HG03108 (cell line): ENCODE results near the gene VAC14.
"Not testable (repeated sequence)": the region's sequence is repeated elsewhere in the genome, so short reads cannot be mapped to it uniquely, and the experiment has no call there.

Experiments
- ATAC-seq: cut with Tn5 transposase; IDR thresholded peaks from one replicate; pipeline ENCODE4 v1.9.1; 2021; ENCODE audit warnings: moderate library complexity; ENCODE audit not compliant: unreplicated experiment

VAC14 gene

GRCh38 chr16:70649300-70649699 lies 151.7 kb downstream of the VAC14 start:
- no peak for ATAC-seq

- ATAC-seq = no peak
Measured at GRCh38 chr16:70648606-70649005, 152.4 kb downstream of the VAC14 start.

- no peak for ATAC-seq
Measured at GRCh38 chr16:70647441-70648359, 153.3 kb downstream of the VAC14 start.

GRCh38 chr16:70646260-70647241 lies 154.4 kb downstream of the VAC14 start, which contains the start of gene IL34:
Gene IL34, plus strand, starts transcription at chr16:70646559. Its CDS starts 389 bp downstream, at chr16:70646948.
- no peak for ATAC-seq

GRCh38 chr16:70644763-70645597 lies 156.0 kb downstream of the VAC14 start:
- ATAC-seq = no peak

- ATAC-seq = not testable (repeated sequence)
Measured at GRCh38 chr16:70643264-70643663, 157.7 kb downstream of the VAC14 start.

GRCh38 chr16:70642633-70643032 lies 158.3 kb downstream of the VAC14 start:
- ATAC-seq = no peak

GRCh38 chr16:70638814-70639792 lies 161.9 kb downstream of the VAC14 start:
- no peak for ATAC-seq
